Testis (tissue), 3 donors: ENCODE measurements around the gene EBF4. TPM values are rescaled to one million over a fixed set of nuclear protein-coding genes. Genes with fewer than 3 reads are reported as not detected.

Experiments
- DNase-seq: peaks from one replicate; pipeline ENCODE4 v3.0.0-alpha.2; 2019
- H3K27ac ChIP-seq, 2 donors: fragments of 200-600 bp; sonication (generic); one replicate each; pipeline ENCODE4 v1.5.1; 2019
- H3K27me3 ChIP-seq: fragments of 200-600 bp; sonication (generic); one replicate; pipeline ENCODE4 v1.5.1; 2019
- H3K36me3 ChIP-seq: fragments of 200-600 bp; sonication (generic); one replicate; pipeline ENCODE4 v1.5.1; 2017; ENCODE audit warnings: low read depth; ENCODE audit errors: missing control alignments
- H3K4me1 ChIP-seq: fragments of 200-600 bp; sonication (generic); one replicate; pipeline ENCODE4 v1.5.1; 2019
- H3K4me3 ChIP-seq, 2 donors: fragments of 200-600 bp; sonication (generic); one replicate each; pipeline ENCODE4 v1.5.1; 2017 to 2019
- H3K9me3 ChIP-seq: fragments of 200-600 bp; sonication (generic); one replicate; pipeline ENCODE4 v1.5.1; 2017
- POLR2A ChIP-seq: fragments of 450-650 bp; IDR thresholded peaks from one replicate; pipeline ENCODE4 v1.6.1; 2017; ENCODE audit warnings: antibody characterized with exemption, mild to moderate bottlenecking, moderate library complexity
- WGBS, 2 donors: methylation state at CpG; one replicate each; pipeline ENCODE4 v1.1.5; 2018; 5-methylcytosine and 5-hydroxymethylcytosine counted together
- intact Hi-C: fragments of 100-400 bp; cut with DNase I; formaldehyde crosslinking; loops from one replicate; pipeline ENCODE4 v1.15.1; 2023; ENCODE audit warnings: low total_unique reads
- polyA plus RNA-seq: library from polyadenylated mRNA; stranded (reverse); fragments of 350-450 nt; fragmentation: Illumina TruSeq; extraction: RNeasy Lipid Tissue Mini Kit (QIAGEN cat#74804); gene quantifications from one replicate; pipeline ENCODE4 v1.2.3, GENCODE V29; 2014; ENCODE audit warnings: low read depth, low replicate concordance; ENCODE audit not compliant: insufficient read depth
- total RNA-seq, 2 donors: library from RNA; depleted of rRNA; stranded (reverse); fragments of >200 nt; gene quantifications; one replicate each; pipeline ENCODE4 v1.2.3, GENCODE V29; 2016
- TF ChIP-seq, protein P1 (sequence below), 3 experiments: fragments of 450-650 bp in 2 of 3; fragments of 200-600 bp in 1 of 3; sonication (generic) in 1 of 3; IDR thresholded peaks; one replicate each; pipeline ENCODE4 v1.5.1; 2016 to 2019; ENCODE audit warnings: antibody characterized with exemption in 3 of 3, mild to moderate bottlenecking in 2 of 3, moderate library complexity in 1 of 3

The EBF4 gene
- total and polyA plus RNA-seq, 3 donors from 2014 or later = 6.1 to 14.2 (median 7.4) TPM

- intact Hi-C loops = no loop called here
- Histone ChIP-seq H3K27me3 (no peaks in the 10 kb centered on the region), H3K4me1 (peaks cover 6% of the 10 kb centered on the region), H3K9me3 (no peaks in the 10 kb centered on the region), H3K4me3 (no peak overlapping the region), H3K36me3 (no peaks in the 10 kb centered on the region), H3K27ac (no peak overlapping the region)
- DNase-seq = no peak
- TF ChIP-seq, protein P1, sequence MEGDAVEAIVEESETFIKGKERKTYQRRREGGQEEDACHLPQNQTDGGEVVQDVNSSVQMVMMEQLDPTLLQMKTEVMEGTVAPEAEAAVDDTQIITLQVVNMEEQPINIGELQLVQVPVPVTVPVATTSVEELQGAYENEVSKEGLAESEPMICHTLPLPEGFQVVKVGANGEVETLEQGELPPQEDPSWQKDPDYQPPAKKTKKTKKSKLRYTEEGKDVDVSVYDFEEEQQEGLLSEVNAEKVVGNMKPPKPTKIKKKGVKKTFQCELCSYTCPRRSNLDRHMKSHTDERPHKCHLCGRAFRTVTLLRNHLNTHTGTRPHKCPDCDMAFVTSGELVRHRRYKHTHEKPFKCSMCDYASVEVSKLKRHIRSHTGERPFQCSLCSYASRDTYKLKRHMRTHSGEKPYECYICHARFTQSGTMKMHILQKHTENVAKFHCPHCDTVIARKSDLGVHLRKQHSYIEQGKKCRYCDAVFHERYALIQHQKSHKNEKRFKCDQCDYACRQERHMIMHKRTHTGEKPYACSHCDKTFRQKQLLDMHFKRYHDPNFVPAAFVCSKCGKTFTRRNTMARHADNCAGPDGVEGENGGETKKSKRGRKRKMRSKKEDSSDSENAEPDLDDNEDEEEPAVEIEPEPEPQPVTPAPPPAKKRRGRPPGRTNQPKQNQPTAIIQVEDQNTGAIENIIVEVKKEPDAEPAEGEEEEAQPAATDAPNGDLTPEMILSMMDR (IDR thresholded peaks at IDR 0.05) = no peak
- no peak for TF ChIP-seq POLR2A
- WGBS, 2 donors = 89 to 93% methylated on average over 17 to 20 of the region's 20 CpGs
Measured at GRCh38 chr20:2796011-2796660, 103.6 kb downstream of the EBF4 start.

DNA sequence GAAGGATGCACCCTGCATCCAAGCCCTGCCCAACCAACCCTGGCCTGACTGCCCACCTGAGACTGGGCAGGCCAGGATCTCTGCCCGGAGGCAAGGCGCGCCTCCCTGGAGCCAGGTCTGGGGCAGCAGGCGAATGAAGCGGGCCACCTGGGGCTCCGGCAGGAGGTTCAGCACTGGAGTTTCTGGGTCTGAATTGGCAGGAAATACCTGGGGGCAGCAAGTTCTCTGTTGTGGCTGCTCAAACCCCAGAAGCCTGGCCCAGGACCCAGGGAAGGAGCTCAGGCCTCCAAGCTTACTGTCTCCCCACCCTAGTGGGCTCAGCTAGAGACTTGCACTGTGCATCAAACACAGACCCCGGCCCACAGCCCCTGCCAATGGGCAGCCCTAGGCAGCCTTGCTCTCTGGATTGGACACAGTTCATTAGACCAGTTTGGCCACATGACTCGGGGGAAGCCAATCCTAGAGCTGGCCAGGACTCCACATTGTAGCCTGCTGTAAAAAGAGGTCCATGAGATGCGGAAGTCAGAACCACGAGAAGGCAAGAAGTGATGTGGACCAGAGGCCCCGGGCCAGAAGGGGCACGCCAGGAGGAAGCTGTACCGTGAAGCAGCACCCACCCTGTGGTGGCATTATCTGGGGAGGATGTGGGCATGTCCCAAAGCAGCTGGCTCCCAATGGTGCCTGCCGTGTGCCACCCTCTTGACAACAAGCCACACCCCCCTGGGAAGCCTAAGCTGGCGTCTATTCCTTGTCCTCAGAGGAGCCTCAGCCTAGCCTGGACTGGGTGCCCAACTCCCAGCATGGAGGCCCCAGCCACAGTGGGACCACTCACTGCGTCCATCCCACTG is 104.8 kb downstream of the EBF4 start:
- intact Hi-C loops = no loop called here
- H3K36me3 ChIP-seq = no peaks in the 10 kb centered on the region
- peaks cover 6% of the 10 kb centered on the region for H3K4me1 ChIP-seq
- H3K9me3 ChIP-seq = no peaks in the 10 kb centered on the region
- H3K27ac ChIP-seq = no peak overlapping the region
- no peak for TF ChIP-seq POLR2A
- TF ChIP-seq, protein P1 (IDR thresholded peaks at IDR 0.05) = no peak
- H3K27me3 ChIP-seq = no peaks in the 10 kb centered on the region
- WGBS, 2 donors = 69 to 88% methylated on average over 7 to 16 of the region's 16 CpGs
- H3K4me3 ChIP-seq = no peak overlapping the region
- DNase-seq = no peak

- Histone ChIP-seq H3K4me3 (no peak overlapping the region), H3K27me3 (no peaks in the 10 kb centered on the region), H3K9me3 (no peaks in the 10 kb centered on the region), H3K4me1 (peaks cover 6% of the 10 kb centered on the region), H3K27ac (no peak overlapping the region), H3K36me3 (no peaks in the 10 kb centered on the region)
- intact Hi-C loops = no loop called here
- no peak for TF ChIP-seq POLR2A
- TF ChIP-seq, protein P1 (IDR thresholded peaks at IDR 0.05) = no peak
- DNase-seq = no peak
- WGBS, 2 donors = 86 to 92% methylated on average over 6 to 18 of the region's 19 CpGs
Measured at GRCh38 chr20:2798095-2798805, 105.7 kb downstream of the EBF4 start.

DNA sequence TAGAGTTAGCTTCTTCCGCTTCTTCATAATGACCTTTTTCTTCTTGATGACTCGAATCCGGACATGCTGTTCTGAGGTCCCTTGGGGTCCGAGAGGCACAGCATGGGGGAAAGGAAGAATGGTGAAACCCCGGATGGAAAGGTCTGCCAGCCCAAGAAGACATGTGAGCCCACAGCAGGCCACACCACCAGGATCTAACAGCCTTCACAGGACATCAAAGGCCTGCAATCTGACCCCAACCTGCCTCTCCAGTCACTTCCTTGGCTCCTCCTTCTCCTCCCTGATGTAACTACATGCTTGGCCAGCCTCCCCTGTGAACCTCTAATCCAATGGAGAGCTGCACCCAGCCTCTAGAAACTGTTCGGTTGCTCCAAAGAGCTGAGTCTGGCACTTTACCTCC is 106.2 kb downstream of the EBF4 start:
- Histone ChIP-seq H3K4me3 (no peak overlapping the region), H3K27me3 (no peaks in the 10 kb centered on the region), H3K27ac (no peak overlapping the region), H3K9me3 (no peaks in the 10 kb centered on the region), H3K4me1 (peaks cover 6% of the 10 kb centered on the region), H3K36me3 (no peaks in the 10 kb centered on the region)
- 71 to 86% methylated on average over 3 to 6 of the region's 6 CpGs for WGBS, 2 donors
- DNase-seq = no peak
- intact Hi-C loops = no loop called here
- TF ChIP-seq, protein P1 (IDR thresholded peaks at IDR 0.05) = no peak
- TF ChIP-seq POLR2A = no peak
